Psoas muscle (tissue), 8 donors: ENCODE measurements around the gene PDE4D. TPM values are rescaled to one million over a fixed set of nuclear protein-coding genes. Genes with fewer than 3 reads are reported as not detected.

Source experiments
- ATAC-seq, 4 donors: fragments of 200-7000 bp; cut with Tn5 transposase; one replicate each; pipeline ENCODE4 v1.9.1; 2020; ENCODE audit warnings: moderate library complexity in 3 of 4, mild to moderate bottlenecking in 2 of 4
- DNase-seq, 2 donors: peaks; one replicate each; pipeline ENCODE4 v3.0.0-alpha.2; 2020
- H3K27ac ChIP-seq: fragments of 200-600 bp; one replicate; pipeline ENCODE4 v1.8.0; 2022
- H3K27me3 ChIP-seq, 3 donors: fragments of 200-600 bp in 1 of 3; one replicate each; pipeline versions ENCODE4 v1.6.1 to v1.8.0; 2013 to 2022; ENCODE audit warnings: low read length in 2 of 3, mild to moderate bottlenecking in 2 of 3, moderate library complexity in 1 of 3; ENCODE audit not compliant: insufficient read depth in 3 of 3
- H3K36me3 ChIP-seq, 2 donors: fragments of 200-600 bp in 1 of 2; one replicate each; pipeline versions ENCODE4 v1.6.1 to v1.8.0; 2013 to 2022; ENCODE audit warnings: low read depth in 1 of 2, mild to moderate bottlenecking in 1 of 2, moderate library complexity in 1 of 2; ENCODE audit not compliant: insufficient read depth in 1 of 2
- H3K4me1 ChIP-seq: fragments of 200-600 bp; one replicate; pipeline ENCODE4 v1.8.0; 2022
- H3K4me3 ChIP-seq: fragments of 200-600 bp; one replicate; pipeline ENCODE4 v1.8.0; 2022; ENCODE audit warnings: mild to moderate bottlenecking
- H3K9me3 ChIP-seq: fragments of 200-600 bp; one replicate; pipeline ENCODE4 v1.8.0; 2022
- CTCF ChIP-seq: fragments of 200-600 bp; IDR thresholded peaks from one replicate; pipeline ENCODE4 v1.8.0; 2022; ENCODE audit warnings: antibody characterized with exemption
- WGBS, 3 donors: extraction: QIAGEN DNeasy Blood & Tissue Kit; methylation state at CpG; one replicate each; pipeline versions ENCODE4 v1.1.6 to v1.1.7; 2013; 5-methylcytosine and 5-hydroxymethylcytosine counted together
- intact Hi-C, 2 donors: fragments of 100-400 bp; cut with DNase I; formaldehyde crosslinking; loops; one replicate each; pipeline versions ENCODE4 v1.11.0 to v1.14.2; 2022
- polyA plus RNA-seq, 3 donors: library from polyadenylated mRNA; stranded (reverse); fragments of 200-250 nt; gene quantifications; one replicate each; pipeline ENCODE4 v1.2.3, GENCODE V29; 2013
- total RNA-seq, 4 donors: library from RNA; stranded (reverse); fragmentation: NEBNext Ultra II Directional in 2 of 4; extraction: Animal tissue kit (Norgen Biotek cat#: 25700) in 2 of 4; gene quantifications; one replicate each; pipeline versions ENCODE4 v1.2.1 to v1.2.4, GENCODE V29; 2021 to 2023
- donor health status: healthy with polysubstance abuse.
- donor health status: DM: no; HTN: no; CAD: no; lungs with moderate emphysema.
- donor health status: Bipolar disorder and iron deficiency.
- donor health status: healthy.
- donor health status: DM: yes; HTN: yes; CAD: no.
- donor health status: DM: no; HTN: no; CAD: no.
- donor health status: DM: no; HTN: no; CAD: no.
- donor health status: DM: yes; HTN: yes; CAD: no.

The PDE4D gene
- total and polyA plus RNA-seq, 7 donors, result 42.6 to 283 (median 88.7) TPM

GRCh38 chr5:59066367-59067163 lies 827.0 kb downstream of the PDE4D start:
- TF ChIP-seq CTCF, result no peak
- H3K4me1 ChIP-seq, result peaks cover 20% of the 10 kb centered on the region
- intact Hi-C loops, result no loop called here
- peak overlapping the region; percentile 6 for H3K27ac ChIP-seq
- WGBS, 3 donors, result 72 to 88% (median 85%) methylated on average over 5 of the region's 5 CpGs
- peak in 1 of 2 donors; percentile 16 for DNase-seq
- H3K27me3 ChIP-seq, result no peaks in the 10 kb centered on the region
- H3K9me3 ChIP-seq, result no peaks in the 10 kb centered on the region
- H3K36me3 ChIP-seq, result no peaks in the 10 kb centered on the region
- no peak overlapping the region for H3K4me3 ChIP-seq
- ATAC-seq, result peak in 3 of 4 donors; percentile 26 to 31 (median 29)

GRCh38 chr5:59065554-59065953 lies 828.0 kb downstream of the PDE4D start:
- no peaks in the 10 kb centered on the region for H3K9me3 ChIP-seq
- TF ChIP-seq CTCF, result no peak
- WGBS, 3 donors, result 87 to 92% (median 92%) methylated on average over 1 of the region's 1 CpG
- H3K27me3 ChIP-seq, result no peaks in the 10 kb centered on the region
- intact Hi-C loops, result no loop called here
- peak overlapping the region; percentile 25 for H3K27ac ChIP-seq
- no peak for DNase-seq
- H3K4me3 ChIP-seq, result no peak overlapping the region
- no peaks in the 10 kb centered on the region for H3K36me3 ChIP-seq
- no peak for ATAC-seq
- peaks cover 20% of the 10 kb centered on the region for H3K4me1 ChIP-seq

GRCh38 chr5:59064293-59064692 lies 829.2 kb downstream of the PDE4D start:
- Histone ChIP-seq H3K4me3 (no peak overlapping the region), H3K27ac (peak overlapping the region; percentile 50), H3K27me3 (no peaks in the 10 kb centered on the region), H3K9me3 (no peaks in the 10 kb centered on the region), H3K4me1 (peaks cover 15% of the 10 kb centered on the region), H3K36me3 (no peaks in the 10 kb centered on the region)
- TF ChIP-seq CTCF, result no peak
- DNase-seq (no peak), ATAC-seq (peak in 2 of 4 donors; percentile 34 to 38)
- WGBS, 3 donors, result 32 to 48% (median 35%) methylated on average over 2 of the region's 2 CpGs
- intact Hi-C loops, result no loop called here

GRCh38 chr5:59062986-59063683 lies 830.4 kb downstream of the PDE4D start:
- Histone ChIP-seq H3K4me1 (peaks cover 15% of the 10 kb centered on the region), H3K4me3 (no peak overlapping the region), H3K27ac (peak overlapping the region; percentile 50), H3K36me3 (peaks cover 0 to 3% of the 10 kb centered on the region in 2 donors), H3K27me3 (no peaks in the 10 kb centered on the region), H3K9me3 (no peaks in the 10 kb centered on the region)
- 48 to 58% (median 50%) methylated on average over 3 of the region's 3 CpGs for WGBS, 3 donors
- no peak for DNase-seq
- intact Hi-C loops, result no loop called here
- ATAC-seq, result peak in 3 of 4 donors; percentile 39 to 50 (median 42)
- no peak for TF ChIP-seq CTCF
